SJSA1 (cell line): Measurements from ENCODE around the gene BECN2. TPM values are rescaled to one million over a fixed set of nuclear protein-coding genes. Genes with fewer than 3 reads are reported as not detected.

ENCODE experiments used
- DNase-seq, 2 experiments: peaks; one replicate each; pipeline ENCODE4 v3.0.0-alpha.2; 2015 to 2020; ENCODE audit warnings: low spot score in 2 of 2, low read depth in 1 of 2
- H3K27ac ChIP-seq: fragments of 250-450 bp; sonication (Bioruptor Pico); 2 replicates; pipeline ENCODE4 v1.5.1; 2020; ENCODE audit warnings: mild to moderate bottlenecking, moderate library complexity
- H3K27me3 ChIP-seq: fragments of 250-450 bp; sonication (Bioruptor Pico); replicated peaks from 2 replicates; pipeline ENCODE4 v1.5.1; 2020; ENCODE audit warnings: mild to moderate bottlenecking, moderate library complexity
- H3K36me3 ChIP-seq: fragments of 250-450 bp; sonication (Bioruptor Pico); 2 replicates; pipeline ENCODE4 v1.5.1; 2020; ENCODE audit warnings: mild to moderate bottlenecking
- H3K4me1 ChIP-seq: fragments of 250-450 bp; sonication (Bioruptor Pico); replicated peaks from 2 replicates; pipeline ENCODE4 v1.6.1; 2021; ENCODE audit warnings: mild to moderate bottlenecking
- H3K4me3 ChIP-seq: fragments of 250-450 bp; sonication (Bioruptor Pico); 2 replicates; pipeline ENCODE4 v1.5.1; 2020; ENCODE audit warnings: mild to moderate bottlenecking
- H3K9me3 ChIP-seq: fragments of 250-450 bp; sonication (Bioruptor Pico); replicated peaks from 2 replicates; pipeline ENCODE4 v1.5.1; 2020; ENCODE audit warnings: mild to moderate bottlenecking
- total RNA-seq: library from RNA; depleted of rRNA; stranded (reverse); fragments of >200 nt; shearing (Covaris generic); gene quantifications from 2 replicates; pipeline ENCODE4 v1.2.3, GENCODE V29; 2014; rRNA removed

Gene BECN2
- total RNA-seq, 1 experiment from 2014 or later, result not detected

DNA sequence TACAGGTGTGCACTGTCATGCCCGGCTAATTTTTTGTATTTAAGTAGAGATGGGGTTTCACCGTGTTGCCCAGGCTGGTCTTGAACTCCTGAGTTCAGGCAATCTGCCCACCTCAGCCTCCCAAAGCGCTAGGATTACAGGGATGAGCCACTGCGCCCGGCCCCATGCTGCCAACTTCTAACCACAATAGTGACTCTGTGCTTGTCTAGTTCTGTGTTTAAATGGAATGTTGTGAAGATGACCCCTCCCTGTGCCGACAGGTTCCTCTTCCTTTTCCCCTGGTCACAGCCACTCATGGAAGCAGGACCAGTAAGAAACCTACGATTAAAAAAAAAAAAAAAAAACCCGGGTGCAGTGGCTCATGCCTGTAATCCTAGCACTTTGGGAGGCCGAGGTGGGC, 36.6 kb downstream of the BECN2 start:
- no peak for DNase-seq
- Histone ChIP-seq H3K36me3 (no peaks in the 10 kb centered on the region), H3K4me3 (no peak overlapping the region), H3K27ac (no peak overlapping the region), H3K27me3 (no peaks in the 10 kb centered on the region), H3K9me3 (no peaks in the 10 kb centered on the region), H3K4me1 (no peaks in the 10 kb centered on the region)

GRCh38 chr1:241997401-241997998, 39.9 kb downstream of the BECN2 start:
- Histone ChIP-seq H3K36me3 (no peaks in the 10 kb centered on the region), H3K4me1 (no peaks in the 10 kb centered on the region), H3K4me3 (no peak overlapping the region), H3K27ac (no peak overlapping the region), H3K9me3 (no peaks in the 10 kb centered on the region), H3K27me3 (no peaks in the 10 kb centered on the region)
- no peak for DNase-seq

DNA sequence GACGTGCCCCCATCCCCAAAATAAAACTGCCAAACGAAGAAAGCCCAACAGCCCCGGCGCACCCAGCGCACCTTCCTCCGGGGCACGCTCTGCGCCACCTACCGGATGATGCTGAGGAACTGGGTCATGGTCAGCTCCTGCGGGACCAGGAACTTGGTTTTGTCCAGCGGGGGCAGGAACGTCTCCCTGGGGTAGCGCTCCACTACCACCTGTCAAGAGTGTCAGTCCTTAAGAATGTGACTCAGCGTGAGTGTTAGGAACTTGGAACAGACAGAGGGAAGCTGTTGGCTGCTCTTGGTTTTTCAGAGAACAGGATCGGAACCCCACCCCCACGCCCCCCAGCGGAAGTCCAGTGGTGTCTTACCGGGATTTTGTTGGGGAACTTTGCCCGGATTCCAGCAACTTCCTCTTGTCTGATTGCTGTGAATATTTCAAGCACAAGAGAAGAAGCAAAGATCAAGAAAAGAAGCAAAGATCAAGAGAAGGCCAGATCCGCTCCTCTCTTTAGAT, 40.9 kb downstream of the BECN2 start:
- Histone ChIP-seq H3K4me1 (no peaks in the 10 kb centered on the region), H3K27me3 (no peaks in the 10 kb centered on the region), H3K9me3 (no peaks in the 10 kb centered on the region), H3K27ac (no peak overlapping the region), H3K4me3 (no peak overlapping the region), H3K36me3 (no peaks in the 10 kb centered on the region)
- DNase-seq, result peak; percentile 39 to 53

DNA sequence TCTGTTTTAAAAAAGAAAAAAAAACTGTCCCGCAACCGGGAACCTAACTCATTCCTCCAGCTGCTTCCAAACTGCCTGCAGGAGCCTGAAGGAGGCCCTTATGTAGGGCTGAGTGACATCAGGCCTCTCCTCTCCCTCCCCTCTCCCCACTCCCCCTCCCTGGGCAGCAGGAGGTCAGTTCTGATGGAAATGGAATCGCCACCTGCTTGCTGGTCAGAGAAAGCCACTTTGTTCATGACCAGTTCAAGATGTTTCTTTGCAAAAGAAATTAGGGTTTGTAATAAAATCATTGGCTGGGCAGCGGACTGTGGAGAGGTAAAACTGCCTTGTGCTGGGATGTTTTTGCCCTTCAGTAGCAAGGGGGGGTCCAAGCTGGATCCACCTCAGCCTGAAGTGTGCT, 41.5 kb downstream of the BECN2 start, which contains the start of gene MAP1LC3C:
Gene MAP1LC3C (minus strand): TSS at position 73 of the 400 bp plus-strand sequence. CDS start 90 bp downstream, outside the sequence.
- H3K4me1 ChIP-seq, result no peaks in the 10 kb centered on the region

GRCh38 chr1:242000434-242000833, 42.9 kb downstream of the BECN2 start:
- no peak for DNase-seq
- Histone ChIP-seq H3K36me3 (no peaks in the 10 kb centered on the region), H3K27ac (no peak overlapping the region), H3K27me3 (no peaks in the 10 kb centered on the region), H3K4me3 (no peak overlapping the region), H3K4me1 (no peaks in the 10 kb centered on the region), H3K9me3 (no peaks in the 10 kb centered on the region)

More for the DNA sequence above, 41.5 kb downstream of the BECN2 start, which contains the start of gene MAP1LC3C:
- Histone ChIP-seq H3K27ac (no peak within 1 kb of the TSS), H3K4me3 (no peak within 1 kb of the TSS), H3K27me3 (no peaks in the 10 kb centered on the region), H3K36me3 (no peaks in the 10 kb centered on the region), H3K9me3 (no peaks in the 10 kb centered on the region)
- no peak for DNase-seq

DNA sequence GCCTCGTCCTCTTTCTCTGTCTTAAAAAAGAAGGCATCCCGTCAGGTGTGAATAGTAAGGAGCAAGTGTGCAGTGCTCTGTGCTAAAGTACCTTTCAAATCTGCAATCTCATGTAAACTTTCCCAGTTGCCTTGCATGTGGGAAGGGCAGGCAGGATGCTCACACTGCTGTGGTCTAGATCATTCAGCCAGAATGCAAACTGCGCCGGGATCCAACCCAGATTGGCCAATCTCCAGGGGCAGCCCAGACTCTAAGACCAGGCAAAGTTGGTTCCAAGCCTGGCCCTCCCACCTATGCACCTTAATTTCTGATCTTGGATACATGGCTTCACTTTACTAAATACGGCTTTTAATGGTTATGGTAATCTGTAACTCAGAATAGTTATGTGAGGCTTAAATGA, 44.5 kb downstream of the BECN2 start:
- Histone ChIP-seq H3K9me3 (no peaks in the 10 kb centered on the region), H3K4me3 (no peak overlapping the region), H3K36me3 (no peaks in the 10 kb centered on the region), H3K27me3 (no peaks in the 10 kb centered on the region), H3K4me1 (no peaks in the 10 kb centered on the region), H3K27ac (no peak overlapping the region)
- no peak for DNase-seq

- Histone ChIP-seq H3K4me3 (no peak overlapping the region), H3K27ac (no peak overlapping the region), H3K27me3 (no peaks in the 10 kb centered on the region), H3K9me3 (no peaks in the 10 kb centered on the region), H3K36me3 (no peaks in the 10 kb centered on the region), H3K4me1 (no peaks in the 10 kb centered on the region)
- DNase-seq, result no peak
These were observed 44.9 kb downstream of the BECN2 start for GRCh38 chr1:242002510-242002909.

DNA sequence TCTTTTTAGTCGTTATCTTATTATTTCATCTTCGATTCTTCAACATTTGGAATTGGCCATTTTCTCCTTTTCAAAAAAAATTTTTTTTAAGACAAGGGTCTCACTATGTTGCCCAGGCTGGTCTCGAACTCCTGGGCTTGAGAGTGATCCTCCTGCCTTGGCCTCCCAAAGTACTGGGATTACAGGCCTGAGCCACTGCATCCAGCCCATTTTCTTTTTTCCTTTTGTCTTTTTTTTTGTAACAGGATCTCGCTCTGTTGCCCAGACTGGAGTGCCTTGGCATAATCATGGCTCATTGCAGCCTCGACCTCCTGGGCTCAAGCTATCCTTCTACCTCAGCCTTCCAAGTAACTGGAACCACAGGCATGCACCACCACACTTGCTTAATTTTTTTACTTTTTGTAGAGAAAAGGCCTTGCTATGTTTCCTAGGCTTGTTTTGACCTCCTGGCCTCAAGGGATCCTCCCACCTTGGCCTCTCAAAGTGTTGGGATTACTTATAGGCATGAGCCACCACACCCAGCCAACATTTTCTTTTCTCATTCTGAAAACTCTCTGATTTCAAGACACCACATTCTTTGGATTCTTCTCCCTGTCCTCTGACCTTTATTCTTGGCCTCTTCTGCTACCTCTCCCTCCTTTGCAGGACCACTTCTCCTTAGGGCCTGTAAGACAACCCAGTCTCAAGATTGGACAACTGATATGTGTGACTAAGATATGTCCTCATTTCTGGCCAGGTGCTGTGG, 47.4 kb downstream of the BECN2 start:
- DNase-seq, result no peak
- H3K9me3 ChIP-seq, result no peaks in the 10 kb centered on the region
- no peaks in the 10 kb centered on the region for H3K27me3 ChIP-seq
- no peak overlapping the region for H3K27ac ChIP-seq
- H3K36me3 ChIP-seq, result no peaks in the 10 kb centered on the region
- H3K4me1 ChIP-seq, result no peaks in the 10 kb centered on the region
- H3K4me3 ChIP-seq, result no peak overlapping the region

- H3K36me3 ChIP-seq, result no peaks in the 10 kb centered on the region
- no peak overlapping the region for H3K4me3 ChIP-seq
- H3K4me1 ChIP-seq, result no peaks in the 10 kb centered on the region
- H3K9me3 ChIP-seq, result no peaks in the 10 kb centered on the region
- H3K27ac ChIP-seq, result no peak overlapping the region
- no peaks in the 10 kb centered on the region for H3K27me3 ChIP-seq
- DNase-seq, result no peak
These were observed 48.4 kb downstream of the BECN2 start for GRCh38 chr1:242005866-242006535.

GRCh38 chr1:242006976-242007375, 49.4 kb downstream of the BECN2 start:
- H3K27me3 ChIP-seq, result no peaks in the 10 kb centered on the region
- H3K27ac ChIP-seq, result no peak overlapping the region
- DNase-seq, result no peak
- no peaks in the 10 kb centered on the region for H3K4me1 ChIP-seq
- H3K9me3 ChIP-seq, result no peaks in the 10 kb centered on the region
- H3K4me3 ChIP-seq, result no peak overlapping the region
- H3K36me3 ChIP-seq, result no peaks in the 10 kb centered on the region

Other genes with a start within 250 kb of the BECN2 start
- gene EXO1, start 109.6 kb upstream of the BECN2 start, total RNA-seq, result 42.9 and 48.3 TPM in 2 replicates
- not detected in 2 replicates for gene MAP1LC3C, start 41.3 kb downstream of the BECN2 start, total RNA-seq